A549 (cell line): ENCODE measurements around the gene DPY19L3. TPM values are rescaled to one million over a fixed set of nuclear protein-coding genes. Genes with fewer than 3 reads are reported as not detected.

ENCODE experiments used
- ATAC-seq, 2 experiments: fragments of 200-7000 bp in 1 of 2; fragments of >200 bp in 1 of 2; cut with Nextera tagmentation in 1 of 2; cut with Tn5 transposase in 1 of 2; 3 replicates each; pipeline versions ENCODE4 v1.8.0 to v1.9.1; 2018 to 2020; ENCODE audit warnings: mild to moderate bottlenecking in 1 of 2, moderate library complexity in 1 of 2
- CTCF ChIA-PET: fragments of 300-600 bp; sonication (Branson Sonifier 250); formaldehyde crosslinking; extraction: SDS; loops from one replicate; lab custom pipeline; 2021; ENCODE audit warnings: antibody characterized with exemption, inconsistent platforms; lab: Yijun Ruan, JAX
- POLR2A ChIA-PET: fragments of 350-600 bp; formaldehyde crosslinking; extraction: SDS; loops from one replicate; lab custom pipeline; 2021; ENCODE audit warnings: antibody characterized with exemption, inconsistent platforms; lab: Yijun Ruan, JAX
- DNase-seq, 2 experiments: peaks; one replicate each; pipeline versions ENCODE4 v3.0.0 to v3.0.0-alpha.2; 2011 to 2016; ENCODE audit warnings: low read depth in 1 of 2, low spot score in 1 of 2
- FAIRE-seq: peaks from 2 replicates; lab custom pipeline; 2011; peaks lifted over from hg19 to GRCh38; lab: Jason Lieb, UNC
- H3K27ac ChIP-seq, 2 experiments: fragments of >200 bp; sonication (Bioruptor Twin); formaldehyde crosslinking; 3 replicates each; pipeline ENCODE4 v1.5.1; 2016 to 2017
- H3K4me1 ChIP-seq: fragments of >200 bp; sonication (Bioruptor Twin); formaldehyde crosslinking; 3 replicates; pipeline ENCODE4 v1.6.1; 2016
- H3K4me2 ChIP-seq: fragments of >200 bp; sonication (Bioruptor Twin); formaldehyde crosslinking; 3 replicates; pipeline ENCODE4 v1.6.1; 2016
- H3K4me3 ChIP-seq: fragments of >200 bp; sonication (Bioruptor Twin); formaldehyde crosslinking; 3 replicates; pipeline ENCODE4 v1.5.1; 2016
- H3K9me3 ChIP-seq: fragments of >200 bp; sonication (Bioruptor Twin); formaldehyde crosslinking; 3 replicates; pipeline ENCODE4 v1.6.1; 2016
- BCL3 ChIP-seq: fragments of >200 bp; sonication (Bioruptor Twin); formaldehyde crosslinking; IDR thresholded peaks from 3 replicates; pipeline ENCODE4 v1.6.1; 2016
- BHLHE40 ChIP-seq: IDR thresholded peaks from 2 replicates; pipeline ENCODE4 v1.6.1; 2012; ENCODE audit warnings: low read depth, low read length, inconsistent platforms
- CBX2 ChIP-seq: fragments of 200-600 bp; sonication (generic); IDR thresholded peaks from 2 replicates; pipeline ENCODE4 v1.6.1; 2016; ENCODE audit warnings: low read depth, mild to moderate bottlenecking, borderline replicate concordance
- CBX8 ChIP-seq: fragments of 200-600 bp; sonication (generic); IDR thresholded peaks from 2 replicates; pipeline ENCODE4 v1.6.1; 2016
- CEBPB ChIP-seq, 2 experiments: fragments of >200 bp in 1 of 2; sonication (Bioruptor Twin) in 1 of 2; formaldehyde crosslinking in 1 of 2; IDR thresholded peaks; 2 replicates each; pipeline ENCODE4 v1.6.1; 2012 to 2016
- CHD2 ChIP-seq: fragments of 150-350 bp; IDR thresholded peaks from 2 replicates; pipeline ENCODE4 v1.6.1; 2014; ENCODE audit warnings: low read length; ENCODE audit not compliant: partially characterized antibody
- CTCF ChIP-seq: fragments of >200 bp; sonication (Bioruptor Twin); formaldehyde crosslinking; IDR thresholded peaks from 3 replicates; pipeline ENCODE4 v1.5.1; 2016
- EHF ChIP-seq: fragments of 250-450 bp; sonication (Bioruptor Pico); IDR thresholded peaks from 2 replicates; pipeline ENCODE4 v1.5.0; 2020; ENCODE audit warnings: mild to moderate bottlenecking
- EHMT2 ChIP-seq: fragments of 200-600 bp; sonication (generic); IDR thresholded peaks from 2 replicates; pipeline ENCODE4 v1.6.1; 2016; ENCODE audit warnings: antibody characterized with exemption, low read depth, mild to moderate bottlenecking, moderate library complexity
- FOXS1 ChIP-seq: fragments of 250-450 bp; sonication (Bioruptor Pico); IDR thresholded peaks from 2 replicates; pipeline ENCODE4 v1.5.0; 2020; ENCODE audit warnings: mild to moderate bottlenecking, moderate library complexity
- GATA3 ChIP-seq: IDR thresholded peaks from 2 replicates; pipeline ENCODE4 v1.6.1; 2012; ENCODE audit warnings: borderline replicate concordance
- HEYL ChIP-seq: fragments of 250-450 bp; sonication (Bioruptor Pico); IDR thresholded peaks from 2 replicates; pipeline ENCODE4 v1.8.0; 2021; ENCODE audit warnings: mild to moderate bottlenecking, moderate library complexity
- HOXA7 ChIP-seq: fragments of 250-450 bp; sonication (Bioruptor Pico); IDR thresholded peaks from 2 replicates; pipeline ENCODE4 v1.5.0; 2020; ENCODE audit warnings: mild to moderate bottlenecking, moderate library complexity
- HOXB13 ChIP-seq: fragments of 250-450 bp; sonication (Bioruptor Pico); IDR thresholded peaks from 2 replicates; pipeline ENCODE4 v1.5.0; 2020; ENCODE audit warnings: low read depth, mild to moderate bottlenecking, moderate library complexity
- HOXB5 ChIP-seq: fragments of 250-450 bp; sonication (Bioruptor Pico); IDR thresholded peaks from 2 replicates; pipeline ENCODE4 v1.5.0; 2020; ENCODE audit warnings: mild to moderate bottlenecking, moderate library complexity
- JUN ChIP-seq, 2 experiments: fragments of >200 bp; sonication (Bioruptor Twin); formaldehyde crosslinking; IDR thresholded peaks; 2 replicates in 1 of 2; 3 replicates in 1 of 2; pipeline ENCODE4 v1.6.1; 2016 to 2017
- JUNB ChIP-seq: fragments of >200 bp; sonication (Bioruptor Twin); formaldehyde crosslinking; IDR thresholded peaks from 2 replicates; pipeline ENCODE4 v1.6.1; 2016
- KDM1A ChIP-seq: fragments of 200-600 bp; sonication (generic); IDR thresholded peaks from 2 replicates; pipeline ENCODE4 v1.6.1; 2016; ENCODE audit warnings: low read depth, mild to moderate bottlenecking
- KDM5A ChIP-seq: fragments of 200-600 bp; sonication (generic); IDR thresholded peaks from 2 replicates; pipeline ENCODE4 v1.6.1; 2016; ENCODE audit warnings: antibody characterized with exemption, mild to moderate bottlenecking
- MAFK ChIP-seq: fragments of 450-650 bp; IDR thresholded peaks from 2 replicates; pipeline ENCODE4 v1.6.1; 2014; ENCODE audit not compliant: partially characterized antibody
- MYC ChIP-seq: IDR thresholded peaks from 2 replicates; pipeline ENCODE4 v1.6.1; 2012; ENCODE audit warnings: mild to moderate bottlenecking, inconsistent platforms, low read length, improper control_type of control experiment, borderline replicate concordance
- NFE2L2 ChIP-seq: fragments of 150-350 bp; conservative IDR thresholded peaks from 2 replicates; pipeline ENCODE4 v1.6.1; 2014; ENCODE audit warnings: low read length
- PHF8 ChIP-seq: fragments of 200-600 bp; sonication (generic); IDR thresholded peaks from 2 replicates; pipeline ENCODE4 v1.6.1; 2016; ENCODE audit warnings: low read depth, mild to moderate bottlenecking, antibody characterized with exemption, moderate library complexity, borderline replicate concordance
- RARB ChIP-seq: fragments of 250-450 bp; sonication (Bioruptor Pico); IDR thresholded peaks from 2 replicates; pipeline ENCODE4 v1.8.0; 2021; ENCODE audit warnings: mild to moderate bottlenecking, moderate library complexity
- RCOR1 ChIP-seq: fragments of 150-350 bp; IDR thresholded peaks from 2 replicates; pipeline ENCODE4 v1.6.1; 2014; ENCODE audit warnings: antibody characterized with exemption, low read length, low read depth
- REST ChIP-seq: fragments of 200-600 bp; sonication (generic); IDR thresholded peaks from 2 replicates; pipeline ENCODE4 v1.6.1; 2016; ENCODE audit warnings: antibody characterized with exemption, mild to moderate bottlenecking, moderate library complexity
- SMC3 ChIP-seq: fragments of >200 bp; sonication (Bioruptor Twin); formaldehyde crosslinking; IDR thresholded peaks from 3 replicates; pipeline ENCODE4 v1.6.1; 2018; ENCODE audit warnings: inconsistent platforms
- ZC3H11A ChIP-seq: fragments of 450-650 bp; IDR thresholded peaks from 2 replicates; pipeline ENCODE4 v1.6.1; 2014; ENCODE audit warnings: antibody characterized with exemption, mild to moderate bottlenecking
- ZFP36 ChIP-seq: fragments of 450-650 bp; IDR thresholded peaks from 2 replicates; pipeline ENCODE4 v1.6.1; 2014; ENCODE audit warnings: borderline replicate concordance; ENCODE audit not compliant: partially characterized antibody
- ZSCAN20 ChIP-seq: fragments of 250-450 bp; sonication (Bioruptor Pico); IDR thresholded peaks from 2 replicates; pipeline ENCODE4 v1.8.0; 2022; ENCODE audit warnings: mild to moderate bottlenecking, moderate library complexity
- WGBS: methylation state at CpG from one replicate; pipeline ENCODE4 v1.1.6; 2017; ENCODE audit errors: missing lambda C conversion rate; 5-methylcytosine and 5-hydroxymethylcytosine counted together
- polyA plus RNA-seq, 4 experiments: library from polyadenylated mRNA; depleted of rRNA in 3 of 4; stranded (reverse); fragments of >200 nt; fragmentation: RNase III in 1 of 4; extraction: RNeasy Plus Mini Kit Qiagen cat#74134 plus additional on column Dnase treatment in 1 of 4; gene quantifications; 2 replicates in 3 of 4; 3 replicates in 1 of 4; pipeline ENCODE4 v1.2.3, GENCODE V29; 2011 to 2017
- TF ChIP-seq, protein P1 (sequence below): fragments of >200 bp; sonication (Bioruptor Twin); formaldehyde crosslinking; IDR thresholded peaks from 2 replicates; pipeline ENCODE4 v1.6.1; 2016
- TF ChIP-seq, protein P2 (sequence below): IDR thresholded peaks from 2 replicates; pipeline ENCODE4 v1.6.1; 2012; ENCODE audit warnings: low read depth, borderline replicate concordance
- TF ChIP-seq, protein P3 (sequence below): fragments of 250-450 bp; sonication (Bioruptor Pico); IDR thresholded peaks from 2 replicates; pipeline ENCODE4 v1.5.0; 2021; ENCODE audit warnings: mild to moderate bottlenecking, moderate library complexity, borderline replicate concordance

Gene DPY19L3
- polyA plus RNA-seq, 2 of the 4 experiments (the other 2 are of a cell fraction) = 15.7 to 28.9 TPM

GRCh38 chr19:32404933-32405430 lies 588 bp upstream of the DPY19L3 start:
- Histone ChIP-seq H3K9me3 (no peaks in the 10 kb centered on the region), H3K4me1 (peaks cover 24% of the 10 kb centered on the region), H3K4me2 (peak overlapping the region; percentile 82), H3K27ac (peak overlapping the region; percentile 94 to 97), H3K4me3 (peak overlapping the region; percentile 84)
- under 1% methylated on average over 35 of the region's 36 CpGs for WGBS
- DNase-seq (no peak), FAIRE-seq (no peak), ATAC-seq (peak; percentile 50 to 67; a peak in 4 of 6 replicates)
- POLR2A ChIA-PET = interaction anchor here (0.6 to 2.1 kb wide), 36 partner anchors 7 to 1738 kb away, joined by 3 to 36 read pairs (median 4); partner anchors contain the start of genes ANKRD27, PDCD5, RGS9BP and ZNF507
- CTCF ChIA-PET = interaction anchor here (0.7 to 2.2 kb wide), 6 partner anchors 17 to 165 kb away, joined by 3 to 9 read pairs (median 6); no protein-coding TSS in a partner anchor
- no peak for TF ChIP-seq ZC3H11A
- TF ChIP-seq, protein P1, sequence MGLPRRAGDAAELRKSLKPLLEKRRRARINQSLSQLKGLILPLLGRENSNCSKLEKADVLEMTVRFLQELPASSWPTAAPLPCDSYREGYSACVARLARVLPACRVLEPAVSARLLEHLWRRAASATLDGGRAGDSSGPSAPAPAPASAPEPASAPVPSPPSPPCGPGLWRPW = no peak
- TF ChIP-seq HOXA7 (CRISPR knock-in tag) = peak; percentile 86; the same call in 1 of the 2 replicates
- no peak for TF ChIP-seq EHMT2
- no peak for TF ChIP-seq CBX2
- 0 out of 2 replicates have a peak, but pooled peaks have one; percentile 42 for TF ChIP-seq EHF (CRISPR knock-in tag)
- TF ChIP-seq, protein P2, sequence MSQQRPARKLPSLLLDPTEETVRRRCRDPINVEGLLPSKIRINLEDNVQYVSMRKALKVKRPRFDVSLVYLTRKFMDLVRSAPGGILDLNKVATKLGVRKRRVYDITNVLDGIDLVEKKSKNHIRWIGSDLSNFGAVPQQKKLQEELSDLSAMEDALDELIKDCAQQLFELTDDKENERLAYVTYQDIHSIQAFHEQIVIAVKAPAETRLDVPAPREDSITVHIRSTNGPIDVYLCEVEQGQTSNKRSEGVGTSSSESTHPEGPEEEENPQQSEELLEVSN = no peak
- no peak for TF ChIP-seq REST
- no peak for TF ChIP-seq CTCF
- TF ChIP-seq CHD2 = no peak
- no peak for TF ChIP-seq NFE2L2
- no peak for TF ChIP-seq RCOR1
- no peak for TF ChIP-seq CBX8
- no peak for TF ChIP-seq KDM5A
- TF ChIP-seq SMC3 = no peak
- no peak for TF ChIP-seq CEBPB (IDR thresholded peaks at IDR 0.05)
- TF ChIP-seq MAFK = no peak
- no peak for TF ChIP-seq PHF8
- TF ChIP-seq KDM1A = no peak
- TF ChIP-seq BHLHE40 = no peak
- 0 out of 2 replicates have a peak, but pooled peaks have one; percentile 78 for TF ChIP-seq HOXB5
- TF ChIP-seq ZFP36 = no peak
- TF ChIP-seq ZSCAN20 (CRISPR knock-in tag) = no peak
- TF ChIP-seq BCL3 = no peak
- peak; percentile 17; the same call in 1 of the 2 replicates for TF ChIP-seq GATA3
- TF ChIP-seq JUNB = no peak
- TF ChIP-seq JUN (IDR thresholded peaks at IDR 0.05) = no peak
- TF ChIP-seq, protein P3, sequence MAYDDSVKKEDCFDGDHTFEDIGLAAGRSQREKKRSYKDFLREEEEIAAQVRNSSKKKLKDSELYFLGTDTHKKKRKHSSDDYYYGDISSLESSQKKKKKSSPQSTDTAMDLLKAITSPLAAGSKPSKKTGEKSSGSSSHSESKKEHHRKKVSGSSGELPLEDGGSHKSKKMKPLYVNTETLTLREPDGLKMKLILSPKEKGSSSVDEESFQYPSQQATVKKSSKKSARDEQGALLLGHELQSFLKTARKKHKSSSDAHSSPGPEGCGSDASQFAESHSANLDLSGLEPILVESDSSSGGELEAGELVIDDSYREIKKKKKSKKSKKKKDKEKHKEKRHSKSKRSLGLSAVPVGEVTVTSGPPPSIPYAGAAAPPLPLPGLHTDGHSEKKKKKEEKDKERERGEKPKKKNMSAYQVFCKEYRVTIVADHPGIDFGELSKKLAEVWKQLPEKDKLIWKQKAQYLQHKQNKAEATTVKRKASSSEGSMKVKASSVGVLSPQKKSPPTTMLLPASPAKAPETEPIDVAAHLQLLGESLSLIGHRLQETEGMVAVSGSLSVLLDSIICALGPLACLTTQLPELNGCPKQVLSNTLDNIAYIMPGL (CRISPR knock-in tag) = peak; percentile 96
- TF ChIP-seq HEYL (CRISPR knock-in tag) = no peak
- TF ChIP-seq MYC = no peak
- TF ChIP-seq FOXS1 (CRISPR knock-in tag) = no peak
- no peak for TF ChIP-seq HOXB13 (CRISPR knock-in tag)
- no peak for TF ChIP-seq RARB (CRISPR knock-in tag)
